Thyroid gland (tissue), 4 donors: Measurements from ENCODE around the gene TMEM132D.

Source experiments
- CTCF ChIP-seq, 6 experiments: fragments of 200-600 bp in 3 of 6; fragments of 450-650 bp in 3 of 6; sonication (generic) in 3 of 6; IDR thresholded peaks; one replicate each; pipeline ENCODE4 v1.5.1; 2016 to 2019; ENCODE audit warnings: antibody characterized with exemption in 6 of 6, mild to moderate bottlenecking in 2 of 6, inconsistent platforms in 1 of 6, moderate library complexity in 1 of 6
- POLR2A ChIP-seq, 2 donors: fragments of 450-650 bp; IDR thresholded peaks; one replicate each; pipeline ENCODE4 v1.6.1; 2017; ENCODE audit warnings: antibody characterized with exemption in 2 of 2, mild to moderate bottlenecking in 2 of 2, moderate library complexity in 1 of 2

GRCh38 chr12:129716825-129717224, 187.0 kb downstream of the TMEM132D start:
- TF ChIP-seq CTCF (IDR thresholded peaks at IDR 0.05): no peak
- no peak for TF ChIP-seq POLR2A (IDR thresholded peaks at IDR 0.05)
